ENCODE measurements around the gene MSI2. TPM values are rescaled to one million over a fixed set of nuclear protein-coding genes. Genes with fewer than 3 reads are reported as not detected.

MSI2 gene
- total and polyA plus RNA-seq, 12 donors: 32.6 to 411 (median 148) TPM

GRCh38 chr17:57606111-57606875 is 350.0 kb downstream of the MSI2 start:
- intact Hi-C loops (cut with DNase I): no loop called here
- peak in 3 of 7 donors; percentile 6 to 46 (median 9) for DNase-seq

GRCh38 chr17:57607553-57608120 is 351.3 kb downstream of the MSI2 start:
- Histone ChIP-seq H3K27me3 (no peaks in the 10 kb centered on the region), H3K36me3 (replicated peaks in 1 of 2) (no peaks in the 10 kb centered on the region), H3K9me3 (replicated peaks in 1 of 3) (no peaks in the 10 kb centered on the region), H3K4me1 (replicated peaks in 1 of 2) (peaks cover 28 to 51% of the 10 kb centered on the region in 2 donors), H3K27ac (peak overlapping the region in 2 of 5 donors; percentile 35 to 77), H3K4me3 (no peak overlapping the region)
- intact Hi-C loops (cut with DNase I): no loop called here
- no peak for TF ChIP-seq POLR2A (IDR thresholded peaks at IDR 0.05)
- TF ChIP-seq, protein P1, sequence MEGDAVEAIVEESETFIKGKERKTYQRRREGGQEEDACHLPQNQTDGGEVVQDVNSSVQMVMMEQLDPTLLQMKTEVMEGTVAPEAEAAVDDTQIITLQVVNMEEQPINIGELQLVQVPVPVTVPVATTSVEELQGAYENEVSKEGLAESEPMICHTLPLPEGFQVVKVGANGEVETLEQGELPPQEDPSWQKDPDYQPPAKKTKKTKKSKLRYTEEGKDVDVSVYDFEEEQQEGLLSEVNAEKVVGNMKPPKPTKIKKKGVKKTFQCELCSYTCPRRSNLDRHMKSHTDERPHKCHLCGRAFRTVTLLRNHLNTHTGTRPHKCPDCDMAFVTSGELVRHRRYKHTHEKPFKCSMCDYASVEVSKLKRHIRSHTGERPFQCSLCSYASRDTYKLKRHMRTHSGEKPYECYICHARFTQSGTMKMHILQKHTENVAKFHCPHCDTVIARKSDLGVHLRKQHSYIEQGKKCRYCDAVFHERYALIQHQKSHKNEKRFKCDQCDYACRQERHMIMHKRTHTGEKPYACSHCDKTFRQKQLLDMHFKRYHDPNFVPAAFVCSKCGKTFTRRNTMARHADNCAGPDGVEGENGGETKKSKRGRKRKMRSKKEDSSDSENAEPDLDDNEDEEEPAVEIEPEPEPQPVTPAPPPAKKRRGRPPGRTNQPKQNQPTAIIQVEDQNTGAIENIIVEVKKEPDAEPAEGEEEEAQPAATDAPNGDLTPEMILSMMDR (IDR thresholded peaks at IDR 0.05): no peak
- 86 to 89% (median 87%) methylated on average over 10 to 12 of the region's 12 CpGs for WGBS, 4 donors
- peak in 5 of 7 donors; percentile 29 to 57 (median 46) for DNase-seq

More at GRCh38 chr17:57606111-57606875, 350.0 kb downstream of the MSI2 start:
- peak overlapping the region in 3 of 5 donors; percentile 57 to 77 (median 59) for H3K27ac ChIP-seq
- no peaks in the 10 kb centered on the region for H3K9me3 ChIP-seq (replicated peaks in 1 of 3)
- H3K4me1 ChIP-seq (replicated peaks in 1 of 2): peaks cover 28 to 55% of the 10 kb centered on the region in 2 donors
- no peaks in the 10 kb centered on the region for H3K36me3 ChIP-seq (replicated peaks in 1 of 2)
- TF ChIP-seq, protein P1 (IDR thresholded peaks at IDR 0.05): no peak
- no peak for TF ChIP-seq POLR2A (IDR thresholded peaks at IDR 0.05)
- H3K27me3 ChIP-seq: no peaks in the 10 kb centered on the region
- H3K4me3 ChIP-seq: no peak overlapping the region
- 78 to 89% (median 85%) methylated on average over 4 to 6 of the region's 6 CpGs for WGBS, 4 donors

DNA sequence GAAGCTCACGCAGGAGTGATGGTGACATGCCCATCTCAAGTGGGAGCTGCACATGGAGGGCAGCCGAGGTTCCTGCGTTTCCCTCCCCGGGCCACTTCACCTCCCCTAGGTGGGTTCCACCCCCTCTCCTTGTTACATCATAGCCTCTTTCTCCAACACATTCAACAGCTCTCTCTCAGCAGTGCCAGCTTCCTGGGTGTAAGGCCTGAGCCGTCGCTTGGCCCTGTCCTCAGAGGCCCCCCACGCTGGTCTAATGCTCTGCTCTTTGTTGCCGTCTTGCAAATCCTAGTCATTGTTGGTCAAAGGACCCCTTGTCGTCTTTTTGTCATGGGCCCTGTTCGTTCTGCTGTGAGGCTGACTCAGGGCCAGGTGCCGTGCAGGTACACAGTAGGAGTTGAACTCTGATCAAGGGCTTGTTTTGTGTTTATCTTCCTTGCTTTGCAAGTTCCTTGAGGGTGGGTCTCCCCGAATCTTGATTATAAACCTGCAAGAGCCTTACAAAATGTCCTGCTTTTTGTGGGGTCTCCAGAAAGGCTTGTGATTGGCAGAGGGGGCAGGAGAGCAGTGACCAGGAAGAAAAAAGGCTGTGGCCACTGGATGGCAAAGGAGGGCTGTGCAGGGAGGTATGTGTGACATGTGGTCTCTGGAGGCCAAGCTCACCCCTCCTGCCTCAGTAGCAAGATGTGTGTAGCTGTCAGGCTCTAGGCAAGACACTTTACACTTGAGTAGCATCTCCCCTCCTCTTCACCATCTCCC is 352.2 kb downstream of the MSI2 start:
- Histone ChIP-seq H3K4me1 (replicated peaks in 1 of 2) (peaks cover 28 to 51% of the 10 kb centered on the region in 2 donors), H3K4me3 (no peak overlapping the region), H3K27me3 (no peaks in the 10 kb centered on the region), H3K9me3 (replicated peaks in 1 of 3) (no peaks in the 10 kb centered on the region), H3K36me3 (replicated peaks in 1 of 2) (no peaks in the 10 kb centered on the region), H3K27ac (peak overlapping the region in 2 of 5 donors; percentile 68 to 77)
- WGBS, 4 donors: 92 to 97% (median 95%) methylated on average over 11 to 12 of the region's 12 CpGs
- intact Hi-C loops (cut with DNase I): no loop called here
- peak in 3 of 7 donors; percentile 10 to 45 (median 12) for DNase-seq
- no peak for TF ChIP-seq POLR2A (IDR thresholded peaks at IDR 0.05)
- TF ChIP-seq, protein P1 (IDR thresholded peaks at IDR 0.05): no peak

Measured in adrenal gland (tissue), 12 donors.